Mucosa of descending colon (tissue), 3 donors: ENCODE data around the gene CA9. TPM values are rescaled to one million over a fixed set of nuclear protein-coding genes. Genes with fewer than 3 reads are reported as not detected.

Source experiments
- ATAC-seq: fragments of 200-7000 bp; cut with Tn5 transposase; one replicate; pipeline ENCODE4 v1.9.1; 2020; ENCODE audit warnings: mild to moderate bottlenecking, moderate library complexity
- DNase-seq, 3 donors: peaks; one replicate each; pipeline ENCODE4 v3.0.0-alpha.2; 2020
- H3K36me3 ChIP-seq: fragments of 200-600 bp; one replicate; pipeline ENCODE4 v1.8.0; 2021; ENCODE audit warnings: low read depth, mild to moderate bottlenecking
- H3K4me1 ChIP-seq: fragments of 200-600 bp; one replicate; pipeline ENCODE4 v1.8.0; 2021; ENCODE audit warnings: low read depth, mild to moderate bottlenecking
- H3K4me3 ChIP-seq: fragments of 200-600 bp; one replicate; pipeline ENCODE4 v1.8.0; 2021; ENCODE audit warnings: mild to moderate bottlenecking
- H3K9me3 ChIP-seq: fragments of 200-600 bp; one replicate; pipeline ENCODE4 v1.8.0; 2021; ENCODE audit warnings: mild to moderate bottlenecking
- intact Hi-C, 2 donors: fragments of 100-400 bp; cut with DNase I in 1 of 2; cut with micrococcal nuclease in 1 of 2; formaldehyde crosslinking; loops; one replicate each; pipeline versions ENCODE4 v1.11.0 to v1.11.1; 2022; cut with DNase I, micrococcal nuclease
- total RNA-seq, 3 donors: library from RNA; stranded (reverse); fragmentation: NEBNext Ultra II Directional in 2 of 3; extraction: Animal tissue kit (Norgen Biotek cat#: 25700) in 2 of 3; gene quantifications; one replicate each; pipeline versions ENCODE4 v1.2.1 to v1.2.4, GENCODE V29; 2021 to 2023
- TF ChIP-seq, protein P1 (sequence below): fragments of 200-600 bp; IDR thresholded peaks from one replicate; pipeline ENCODE4 v1.8.0; 2022; ENCODE audit warnings: antibody characterized with exemption, mild to moderate bottlenecking
- donor health status: DM: no; HTN: no; CAD: no; lungs with moderate emphysema.
- donor health status: DM: no; HTN: no; CAD: no.
- donor health status: DM: no; HTN: yes; CAD: no.

CA9 gene
- total RNA-seq, 3 donors from 2014 or later: 0.61 to 1.7 TPM; not detected in 1

DNA sequence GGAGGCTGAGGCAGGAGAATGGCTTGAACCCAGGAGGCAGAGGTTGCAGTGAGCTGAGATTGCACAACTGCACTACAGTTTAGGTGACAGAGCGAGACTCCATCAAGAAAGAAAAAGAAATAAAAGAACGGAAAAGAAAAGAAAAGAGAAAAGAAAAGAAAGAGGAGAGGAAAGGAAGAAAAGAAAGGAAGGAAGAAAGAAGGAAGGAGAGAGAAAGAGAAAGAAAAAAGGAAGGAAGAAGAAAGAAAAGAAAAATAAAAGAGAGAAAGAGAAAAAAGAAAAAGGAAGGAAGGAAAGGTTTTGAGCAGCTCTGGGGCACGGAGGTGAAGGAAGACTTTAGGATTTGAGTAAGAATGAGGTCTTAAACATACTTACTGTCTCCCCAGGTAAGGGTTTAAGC lies 39.9 kb downstream of the CA9 start:
- Histone ChIP-seq H3K9me3 (no peaks in the 10 kb centered on the region), H3K4me1 (no peaks in the 10 kb centered on the region), H3K4me3 (no peak overlapping the region), H3K36me3 (peaks cover 21% of the 10 kb centered on the region)
- intact Hi-C loops: no loop called here
- DNase-seq (no peak), ATAC-seq (no peak)
- TF ChIP-seq, protein P1, sequence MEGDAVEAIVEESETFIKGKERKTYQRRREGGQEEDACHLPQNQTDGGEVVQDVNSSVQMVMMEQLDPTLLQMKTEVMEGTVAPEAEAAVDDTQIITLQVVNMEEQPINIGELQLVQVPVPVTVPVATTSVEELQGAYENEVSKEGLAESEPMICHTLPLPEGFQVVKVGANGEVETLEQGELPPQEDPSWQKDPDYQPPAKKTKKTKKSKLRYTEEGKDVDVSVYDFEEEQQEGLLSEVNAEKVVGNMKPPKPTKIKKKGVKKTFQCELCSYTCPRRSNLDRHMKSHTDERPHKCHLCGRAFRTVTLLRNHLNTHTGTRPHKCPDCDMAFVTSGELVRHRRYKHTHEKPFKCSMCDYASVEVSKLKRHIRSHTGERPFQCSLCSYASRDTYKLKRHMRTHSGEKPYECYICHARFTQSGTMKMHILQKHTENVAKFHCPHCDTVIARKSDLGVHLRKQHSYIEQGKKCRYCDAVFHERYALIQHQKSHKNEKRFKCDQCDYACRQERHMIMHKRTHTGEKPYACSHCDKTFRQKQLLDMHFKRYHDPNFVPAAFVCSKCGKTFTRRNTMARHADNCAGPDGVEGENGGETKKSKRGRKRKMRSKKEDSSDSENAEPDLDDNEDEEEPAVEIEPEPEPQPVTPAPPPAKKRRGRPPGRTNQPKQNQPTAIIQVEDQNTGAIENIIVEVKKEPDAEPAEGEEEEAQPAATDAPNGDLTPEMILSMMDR: no peak

DNA sequence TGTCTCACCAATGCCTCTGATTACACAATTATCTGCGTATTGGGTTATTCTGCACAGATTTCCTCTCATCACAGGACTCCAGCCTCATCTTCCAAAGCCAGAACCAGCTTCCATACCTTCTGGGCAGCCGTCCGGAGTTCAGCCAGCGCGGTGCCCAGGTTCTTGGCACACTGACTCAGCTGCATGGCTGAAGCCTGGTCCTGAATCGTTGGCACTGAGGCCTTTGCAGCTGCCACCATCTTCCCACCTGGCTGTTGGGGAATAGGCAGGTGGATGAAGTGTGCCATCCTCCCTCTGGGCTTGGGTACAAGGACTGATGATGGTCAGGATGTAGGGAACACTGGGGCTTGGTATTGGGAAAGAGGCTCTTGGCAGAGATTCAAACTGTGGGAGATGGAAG lies 40.4 kb downstream of the CA9 start:
- TF ChIP-seq, protein P1: no peak
- intact Hi-C loops: no loop called here
- DNase-seq: no peak
- no peak overlapping the region for H3K4me3 ChIP-seq
- ATAC-seq: no peak
- H3K36me3 ChIP-seq: peaks cover 21% of the 10 kb centered on the region
- H3K9me3 ChIP-seq: no peaks in the 10 kb centered on the region
- H3K4me1 ChIP-seq: no peaks in the 10 kb centered on the region

DNA sequence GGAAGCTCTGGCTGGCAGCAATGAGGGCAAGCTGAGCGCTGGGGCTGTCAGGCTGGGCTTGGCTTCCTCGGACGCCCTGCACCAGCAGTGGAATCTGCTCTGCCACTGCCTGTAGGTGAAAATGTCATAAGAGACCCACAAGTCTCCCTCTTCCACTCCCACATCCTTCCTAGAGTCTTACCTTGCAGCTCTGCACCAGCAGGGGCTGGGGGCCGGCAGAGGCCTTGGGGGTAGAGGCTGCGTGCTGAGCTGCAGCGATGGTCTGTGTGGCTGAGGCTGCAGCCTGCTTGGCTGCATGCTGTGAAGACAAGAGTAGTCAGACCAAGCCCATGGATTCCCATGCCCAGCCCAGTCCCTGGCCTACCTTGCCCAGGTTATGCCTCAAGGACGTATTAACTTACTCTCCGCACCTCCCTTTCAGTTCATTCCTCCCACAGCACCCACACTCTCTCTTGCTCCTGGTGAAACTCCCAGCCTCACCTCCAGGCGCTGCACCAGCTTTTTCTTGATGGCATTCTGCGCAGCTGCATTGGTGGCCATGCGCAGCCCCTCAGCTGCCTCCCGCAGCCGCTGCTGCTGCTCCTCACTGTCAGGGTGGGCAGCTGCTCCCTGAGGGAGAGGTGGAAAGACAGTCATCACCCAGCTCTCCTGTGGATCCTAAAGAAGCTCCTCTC lies 41.0 kb downstream of the CA9 start:
- no peaks in the 10 kb centered on the region for H3K4me1 ChIP-seq
- TF ChIP-seq, protein P1: no peak

DNA sequence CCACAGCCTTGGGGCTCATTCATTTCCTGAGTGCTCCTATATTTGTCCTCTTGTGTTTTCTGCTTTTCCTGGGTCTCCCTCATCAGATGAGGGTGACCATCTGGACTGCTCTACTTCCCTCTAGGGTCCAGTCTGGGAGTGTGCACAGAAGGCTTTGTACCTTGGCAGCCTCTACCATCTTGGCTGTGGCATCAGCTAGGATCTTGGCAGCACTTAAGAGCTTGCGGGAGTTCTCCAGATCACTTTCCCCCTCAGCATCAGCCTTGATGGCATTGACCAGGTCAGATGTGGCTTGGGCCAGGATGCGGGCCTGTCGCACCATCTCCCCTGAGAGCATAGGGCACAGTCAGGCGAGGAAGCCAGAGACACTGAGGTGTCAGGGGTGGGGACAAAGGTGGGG lies 42.5 kb downstream of the CA9 start:
- ATAC-seq (no peak), DNase-seq (no peak)
- TF ChIP-seq, protein P1: no peak

More for the DNA sequence above, 41.0 kb downstream of the CA9 start:
- no peak for DNase-seq
- H3K36me3 ChIP-seq: peaks cover 21% of the 10 kb centered on the region
- no peak overlapping the region for H3K4me3 ChIP-seq
- no peak for ATAC-seq
- H3K9me3 ChIP-seq: no peaks in the 10 kb centered on the region
- intact Hi-C loops: no loop called here

DNA sequence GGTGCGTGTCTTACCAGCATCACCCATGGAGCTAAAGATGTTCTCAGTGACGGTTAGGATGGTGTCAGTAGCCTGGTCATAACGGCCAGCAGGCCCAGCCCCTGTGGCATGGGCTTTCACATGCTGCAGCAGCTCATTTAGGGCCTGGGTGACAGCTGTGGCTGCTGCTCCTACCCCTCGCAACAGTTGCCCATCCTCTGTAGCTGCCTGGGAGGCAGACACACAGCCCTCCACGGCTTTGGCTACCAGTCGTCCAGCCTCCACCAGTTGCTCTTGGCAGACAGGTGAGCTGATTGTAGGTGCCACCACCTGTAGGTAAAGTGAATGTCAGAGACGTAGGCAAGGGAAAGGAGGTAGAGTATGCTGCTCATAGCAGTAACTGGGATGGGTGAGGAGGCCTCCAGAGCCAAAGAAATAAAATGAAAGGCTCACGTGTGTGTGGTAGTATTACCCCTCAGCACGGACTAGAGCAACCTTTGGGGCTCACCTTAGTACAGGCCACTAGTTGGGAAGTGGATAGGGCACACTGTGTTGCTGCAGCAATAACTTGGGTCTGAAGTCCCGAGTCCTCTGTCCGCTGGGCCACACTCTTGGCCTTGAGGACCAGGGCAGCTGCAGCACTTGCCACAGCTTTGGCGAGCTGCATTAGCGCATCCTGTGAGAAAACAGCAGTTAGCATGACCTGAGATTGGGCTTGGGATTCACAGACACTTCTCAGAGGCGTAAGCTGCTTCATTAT lies 43.6 kb downstream of the CA9 start:
- peaks cover 30% of the 10 kb centered on the region for H3K36me3 ChIP-seq
- ATAC-seq (no peak), DNase-seq (no peak)
- TF ChIP-seq, protein P1: no peak
- no peak overlapping the region for H3K4me3 ChIP-seq
- intact Hi-C loops: no loop called here
- H3K4me1 ChIP-seq: no peaks in the 10 kb centered on the region
- H3K9me3 ChIP-seq: no peaks in the 10 kb centered on the region

More for the DNA sequence above, 42.5 kb downstream of the CA9 start:
- H3K36me3 ChIP-seq: peaks cover 29% of the 10 kb centered on the region
- no peak overlapping the region for H3K4me3 ChIP-seq
- intact Hi-C loops: no loop called here
- no peaks in the 10 kb centered on the region for H3K4me1 ChIP-seq
- no peaks in the 10 kb centered on the region for H3K9me3 ChIP-seq
